Activated CD4-positive, CD25-positive, alpha-beta regulatory T cell treated with anti-CD3 and anti-CD28 coated beads, Interleukin-2, amount 50 U/mL, for 72 hours (primary cell): ENCODE measurements around the gene HIVEP3.

Source experiments
- DNase-seq: peaks from one replicate; pipeline ENCODE4 v3.0.0; 2021

HIVEP3 gene

GRCh38 chr1:41486371-41487125 lies 432.2 kb downstream of the HIVEP3 start:
- DNase-seq = no peak

GRCh38 chr1:41486053-41486370 lies 432.7 kb downstream of the HIVEP3 start:
- DNase-seq = no peak

- DNase-seq = no peak
Measured at GRCh38 chr1:41485605-41486004, 433.1 kb downstream of the HIVEP3 start.

- no peak for DNase-seq
Measured at GRCh38 chr1:41484402-41485241, 434.1 kb downstream of the HIVEP3 start, which contains the start of gene EDN2. EDN2 (minus strand) TSS chr1:41484683; CDS start chr1:41484601, 82 bp downstream.

- DNase-seq = no peak
Measured at GRCh38 chr1:41483960-41484401, 434.7 kb downstream of the HIVEP3 start.

GRCh38 chr1:41483001-41483850 lies 435.5 kb downstream of the HIVEP3 start:
- DNase-seq = no peak

GRCh38 chr1:41482001-41482765 lies 436.5 kb downstream of the HIVEP3 start:
- DNase-seq = no peak

- no peak for DNase-seq
Measured at GRCh38 chr1:41481109-41481775, 437.5 kb downstream of the HIVEP3 start.

GRCh38 chr1:41480204-41481108 lies 438.3 kb downstream of the HIVEP3 start:
- DNase-seq = no peak

GRCh38 chr1:41479808-41480160 lies 438.9 kb downstream of the HIVEP3 start:
- no peak for DNase-seq

GRCh38 chr1:41479000-41479807 lies 439.5 kb downstream of the HIVEP3 start:
- DNase-seq = no peak

- DNase-seq = no peak
Measured at GRCh38 chr1:41478118-41478748, 440.5 kb downstream of the HIVEP3 start.

- no peak for DNase-seq
Measured at GRCh38 chr1:41476807-41477361, 441.8 kb downstream of the HIVEP3 start.

GRCh38 chr1:41475859-41476567 lies 442.7 kb downstream of the HIVEP3 start:
- no peak for DNase-seq

- no peak for DNase-seq
Measured at GRCh38 chr1:41475346-41475745, 443.4 kb downstream of the HIVEP3 start.

- DNase-seq = no peak
Measured at GRCh38 chr1:41474490-41475271, 444.0 kb downstream of the HIVEP3 start.

GRCh38 chr1:41473738-41474362 lies 444.9 kb downstream of the HIVEP3 start:
- no peak for DNase-seq
